Activated B cell treated with CpG ODN at 0.5 μM for 24 hours (primary cell): ENCODE results near the gene HSPB7. TPM values are rescaled to one million over a fixed set of nuclear protein-coding genes. Genes with fewer than 3 reads are reported as not detected.
A peak's percentile ranks its signal among the peaks of the same experiment; 100 is the strongest.

ENCODE experiments used
- ATAC-seq: fragments of 200-7000 bp; cut with Tn5 transposase; one replicate; pipeline ENCODE4 v1.10.0; 2021; ENCODE audit warnings: low read depth, mild to moderate bottlenecking, moderate library complexity
- CTCF ChIA-PET: fragments of 350-600 bp; sonication (Branson Sonifier 250); formaldehyde crosslinking; loops from one replicate; lab custom pipeline; 2021; ENCODE audit warnings: antibody characterized with exemption; lab: Charles Lee
- POLR2A ChIA-PET: fragments of 350-600 bp; sonication (Branson Sonifier 250); formaldehyde crosslinking; loops from one replicate; lab custom pipeline; 2021; ENCODE audit warnings: antibody characterized with exemption; lab: Charles Lee
- DNase-seq: peaks from one replicate; pipeline ENCODE4 v3.0.0; 2022
- H3K27ac Mint-ChIP-seq: one replicate; pipeline ENCODE4 v1.8.0; 2020; ENCODE audit warnings: mixed read lengths
- H3K27me3 Mint-ChIP-seq: one replicate; pipeline ENCODE4 v1.8.0; 2021; ENCODE audit warnings: mixed read lengths
- H3K36me3 Mint-ChIP-seq: one replicate; pipeline ENCODE4 v1.8.0; 2021; ENCODE audit warnings: low read depth, mixed read lengths
- H3K4me1 Mint-ChIP-seq: one replicate; pipeline ENCODE4 v1.8.0; 2021; ENCODE audit warnings: mixed read lengths
- H3K4me3 Mint-ChIP-seq: one replicate; pipeline ENCODE4 v1.8.0; 2020; ENCODE audit warnings: mild to moderate bottlenecking, mixed read lengths
- H3K9me3 Mint-ChIP-seq: one replicate; pipeline ENCODE4 v1.8.0; 2020; ENCODE audit warnings: mixed read lengths
- intact Hi-C: fragments of 100-400 bp; cut with micrococcal nuclease; formaldehyde crosslinking; loops from one replicate; pipeline ENCODE4 v1.15.1; 2024
- total RNA-seq: library from RNA; stranded (reverse); gene quantifications from 2 replicates; pipeline ENCODE4 v1.2.3, GENCODE V29; 2022
- TF ChIP-seq, protein P1 (sequence below): fragments of 200-600 bp; IDR thresholded peaks from one replicate; pipeline ENCODE4 v1.8.0; 2022; ENCODE audit warnings: antibody characterized with exemption, mild to moderate bottlenecking

Gene HSPB7
- total RNA-seq, 1 donor from 2014 or later: not detected

- TF ChIP-seq, protein P1, sequence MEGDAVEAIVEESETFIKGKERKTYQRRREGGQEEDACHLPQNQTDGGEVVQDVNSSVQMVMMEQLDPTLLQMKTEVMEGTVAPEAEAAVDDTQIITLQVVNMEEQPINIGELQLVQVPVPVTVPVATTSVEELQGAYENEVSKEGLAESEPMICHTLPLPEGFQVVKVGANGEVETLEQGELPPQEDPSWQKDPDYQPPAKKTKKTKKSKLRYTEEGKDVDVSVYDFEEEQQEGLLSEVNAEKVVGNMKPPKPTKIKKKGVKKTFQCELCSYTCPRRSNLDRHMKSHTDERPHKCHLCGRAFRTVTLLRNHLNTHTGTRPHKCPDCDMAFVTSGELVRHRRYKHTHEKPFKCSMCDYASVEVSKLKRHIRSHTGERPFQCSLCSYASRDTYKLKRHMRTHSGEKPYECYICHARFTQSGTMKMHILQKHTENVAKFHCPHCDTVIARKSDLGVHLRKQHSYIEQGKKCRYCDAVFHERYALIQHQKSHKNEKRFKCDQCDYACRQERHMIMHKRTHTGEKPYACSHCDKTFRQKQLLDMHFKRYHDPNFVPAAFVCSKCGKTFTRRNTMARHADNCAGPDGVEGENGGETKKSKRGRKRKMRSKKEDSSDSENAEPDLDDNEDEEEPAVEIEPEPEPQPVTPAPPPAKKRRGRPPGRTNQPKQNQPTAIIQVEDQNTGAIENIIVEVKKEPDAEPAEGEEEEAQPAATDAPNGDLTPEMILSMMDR: no peak
- DNase-seq (no peak), ATAC-seq (no peak)
- no peaks in the 10 kb centered on the region for H3K9me3 Mint-ChIP-seq
- H3K36me3 Mint-ChIP-seq: no peaks in the 10 kb centered on the region
- ChIA-PET POLR2A (interaction anchor here (0.8 kb wide), 1 partner anchor 31 kb away, joined by 4 read pairs; no protein-coding TSS in a partner anchor), CTCF (interaction anchor here (1.1 kb wide), 1 partner anchor 182 kb away, joined by 4 read pairs; no protein-coding TSS in a partner anchor)
- H3K4me3 Mint-ChIP-seq: no peak overlapping the region
- H3K27ac Mint-ChIP-seq: no peak overlapping the region
- no peaks in the 10 kb centered on the region for H3K4me1 Mint-ChIP-seq
- H3K27me3 Mint-ChIP-seq: no peaks in the 10 kb centered on the region
- intact Hi-C loops: no loop called here
Measured at GRCh38 chr1:15997076-15997585, 20.7 kb downstream of the HSPB7 start.

- POLR2A ChIA-PET: interaction anchor here (0.6 to 1.0 kb wide), 3 partner anchors 29 to 178 kb away, joined by 3 to 9 read pairs (median 3); no protein-coding TSS in a partner anchor
- Mint-ChIP-seq H3K4me1 (no peaks in the 10 kb centered on the region), H3K27ac (no peak overlapping the region), H3K9me3 (no peaks in the 10 kb centered on the region), H3K36me3 (no peaks in the 10 kb centered on the region), H3K27me3 (no peaks in the 10 kb centered on the region), H3K4me3 (no peak overlapping the region)
- DNase-seq: no peak
- intact Hi-C loops: loop anchor here (1.0 to 5.0 kb wide), 5 partner anchors 28 to 202 kb away; no protein-coding TSS in a partner anchor
- peak; percentile 94 for ATAC-seq
- TF ChIP-seq, protein P1: no peak
- CTCF ChIA-PET: interaction anchor here (0.7 to 2.5 kb wide), 8 partner anchors 18 to 203 kb away, joined by 3 to 18 read pairs (median 4); partner anchors contain the start of gene ZBTB17
Measured at GRCh38 chr1:15994590-15995351, 23.1 kb downstream of the HSPB7 start.

GRCh38 chr1:15994081-15994480, 23.8 kb downstream of the HSPB7 start:
- POLR2A ChIA-PET: interaction anchor here (1.0 kb wide), 1 partner anchor 28 kb away, joined by 3 read pairs; no protein-coding TSS in a partner anchor
- no peak for ATAC-seq
- no peaks in the 10 kb centered on the region for H3K27me3 Mint-ChIP-seq
- no peak overlapping the region for H3K27ac Mint-ChIP-seq
- CTCF ChIA-PET: interaction anchor here (1.1 to 2.5 kb wide), 3 partner anchors 18 to 191 kb away, joined by 4 to 18 read pairs (median 4); partner anchors contain the start of gene ZBTB17
- intact Hi-C loops: loop anchor here (1.0 to 5.0 kb wide), 5 partner anchors 28 to 202 kb away; no protein-coding TSS in a partner anchor
- no peak overlapping the region for H3K4me3 Mint-ChIP-seq
- H3K4me1 Mint-ChIP-seq: no peaks in the 10 kb centered on the region
- H3K9me3 Mint-ChIP-seq: no peaks in the 10 kb centered on the region
- H3K36me3 Mint-ChIP-seq: no peaks in the 10 kb centered on the region
- no peak for DNase-seq
- TF ChIP-seq, protein P1: no peak

DNA sequence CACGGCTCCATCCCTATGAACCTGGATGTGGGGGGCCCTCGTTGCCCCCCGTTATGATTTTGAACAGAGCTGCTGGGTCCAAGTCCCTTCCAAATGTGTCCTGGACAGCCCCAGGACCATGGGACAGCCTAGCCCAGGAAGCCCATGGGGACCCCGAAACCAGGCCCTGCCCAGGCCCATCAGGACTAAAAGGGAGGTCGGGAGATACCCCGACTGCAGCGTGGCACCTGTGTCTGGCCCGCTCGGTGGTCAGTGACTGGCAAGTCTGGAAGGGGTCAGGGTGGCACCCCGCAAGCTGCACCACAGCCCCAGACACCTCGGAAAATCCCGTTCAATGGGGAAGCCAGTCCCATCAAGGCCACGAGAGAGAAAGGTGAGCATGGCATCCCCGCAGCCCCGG, 24.2 kb downstream of the HSPB7 start:
- intact Hi-C loops: loop anchor here (1.0 to 5.0 kb wide), 5 partner anchors 27 to 201 kb away; no protein-coding TSS in a partner anchor
- DNase-seq: no peak
- H3K4me1 Mint-ChIP-seq: no peaks in the 10 kb centered on the region
- POLR2A ChIA-PET: interaction anchor here (1.0 kb wide), 1 partner anchor 28 kb away, joined by 3 read pairs; no protein-coding TSS in a partner anchor
- H3K9me3 Mint-ChIP-seq: no peaks in the 10 kb centered on the region
- CTCF ChIA-PET: interaction anchor here (1.6 to 2.5 kb wide), 2 partner anchors 17 to 178 kb away, joined by 4 to 18 read pairs; partner anchors contain the start of gene ZBTB17
- TF ChIP-seq, protein P1: no peak
- no peak overlapping the region for H3K4me3 Mint-ChIP-seq
- H3K36me3 Mint-ChIP-seq: no peaks in the 10 kb centered on the region
- no peak overlapping the region for H3K27ac Mint-ChIP-seq
- ATAC-seq: no peak
- H3K27me3 Mint-ChIP-seq: no peaks in the 10 kb centered on the region
